ENCODE results near the gene TMEM9B. TPM values are rescaled to one million over a fixed set of nuclear protein-coding genes. Genes with fewer than 3 reads are reported as not detected.

TMEM9B gene
- total RNA-seq, 2 experiments from 2014 or later: 21.1 to 22.3 TPM

Other genes starting within 250 kb of the TMEM9B start
- 10 to 100 TPM; 29.1 to 30.7 TPM for gene AKIP1, start 53.3 kb downstream of the TMEM9B start, total RNA-seq
- not detected for gene C11orf16, start 31.5 kb downstream of the TMEM9B start, total RNA-seq
- gene ASCL3, start 21.4 kb downstream of the TMEM9B start, total RNA-seq: not detected
- 1 to 10 TPM in 1 of 2 experiments, under 1 TPM in 1; 0.95 to 1.5 TPM for gene NRIP3, start 39.6 kb upstream of the TMEM9B start, total RNA-seq
- gene SCUBE2, start 127.2 kb upstream of the TMEM9B start, total RNA-seq: not detected

Data from activated naive CD8-positive, alpha-beta T cell treated with anti-CD3 and anti-CD28 coated beads for 36 hours (primary cell).